OCI-M2 (cell line): ENCODE results near the gene EML1.

Experiments
- DNase-seq: peaks from one replicate; lab custom pipeline; 2025; ENCODE audit not compliant: unreplicated experiment; lab: John Stamatoyannopoulos, UW

The EML1 gene

GRCh38 chr14:99803106-99803775, 10.0 kb downstream of the EML1 start:
- DNase-seq = no peak

GRCh38 chr14:99803803-99804202, 10.6 kb downstream of the EML1 start:
- DNase-seq = no peak

- DNase-seq = no peak
Observed at GRCh38 chr14:99805757-99806439, 12.7 kb downstream of the EML1 start.

- DNase-seq = no peak
Observed at GRCh38 chr14:99806836-99807235, 13.6 kb downstream of the EML1 start.

- no peak for DNase-seq
Observed at GRCh38 chr14:99807413-99808153, 14.4 kb downstream of the EML1 start.

- no peak for DNase-seq
Observed at GRCh38 chr14:99808154-99808505, 14.9 kb downstream of the EML1 start.

- DNase-seq = no peak
Observed at GRCh38 chr14:99808515-99808914, 15.3 kb downstream of the EML1 start.

- no peak for DNase-seq
Observed at GRCh38 chr14:99809360-99809759, 16.1 kb downstream of the EML1 start.

- DNase-seq = no peak
Observed at GRCh38 chr14:99809859-99810558, 16.8 kb downstream of the EML1 start.

- no peak for DNase-seq
Observed at GRCh38 chr14:99810559-99810874, 17.3 kb downstream of the EML1 start.

GRCh38 chr14:99812096-99812750, 19.0 kb downstream of the EML1 start:
- DNase-seq = no peak

GRCh38 chr14:99812892-99813291, 19.7 kb downstream of the EML1 start:
- DNase-seq = no peak

- no peak for DNase-seq
Observed at GRCh38 chr14:99815696-99816095, 22.5 kb downstream of the EML1 start.

GRCh38 chr14:99816217-99816616, 23.0 kb downstream of the EML1 start:
- no peak for DNase-seq

- DNase-seq = no peak
Observed at GRCh38 chr14:99816642-99817041, 23.4 kb downstream of the EML1 start.

- no peak for DNase-seq
Observed at GRCh38 chr14:99817331-99817730, 24.1 kb downstream of the EML1 start.

- no peak for DNase-seq
Observed at GRCh38 chr14:99818503-99819036, 25.4 kb downstream of the EML1 start.

GRCh38 chr14:99819514-99819913, 26.3 kb downstream of the EML1 start:
- no peak for DNase-seq

GRCh38 chr14:99820702-99821331, 27.6 kb downstream of the EML1 start:
- DNase-seq = no peak
